SK-N-SH (cell line): ENCODE results near the gene CUX1. TPM values are rescaled to one million over a fixed set of nuclear protein-coding genes. Genes with fewer than 3 reads are reported as not detected.

Experiments used
- CTCF ChIA-PET: fragments of 300-600, 350-600 bp; formaldehyde crosslinking; extraction: SDS; loops from one replicate; lab custom pipeline; 2021; lab: Yijun Ruan, JAX
- POLR2A ChIA-PET: fragments of 350-600 bp; sonication (Branson Sonifier 250); formaldehyde crosslinking; extraction: SDS; loops from one replicate; lab custom pipeline; 2020; ENCODE audit warnings: antibody characterized with exemption, inconsistent platforms; lab: Yijun Ruan, JAX
- DNase-seq: peaks from one replicate; pipeline ENCODE4 v3.0.0; 2012
- H2AFZ ChIP-seq: fragments of 200-600 bp; sonication (generic); 2 replicates; pipeline ENCODE4 v1.8.1; 2016; ENCODE audit warnings: antibody characterized with exemption, mild to moderate bottlenecking, low read depth
- H3F3A ChIP-seq: fragments of 200-600 bp; sonication (generic); replicated peaks from 2 replicates; pipeline ENCODE3; 2016; ENCODE audit warnings: antibody characterized with exemption, mild to moderate bottlenecking; ENCODE audit not compliant: insufficient read depth
- H3K27ac ChIP-seq, 2 experiments: fragments of 200-500 bp in 1 of 2; fragments of 200-600 bp in 1 of 2; sonication (Bioruptor generic) in 1 of 2; sonication (generic), shearing (Covaris generic) in 1 of 2; 2 replicates each; pipeline versions ENCODE4 v1.5.1 to v1.6.1; 2014 to 2016; ENCODE audit warnings: low read depth in 2 of 2, inconsistent platforms in 1 of 2, low read length in 1 of 2, mild to moderate bottlenecking in 1 of 2, mixed read lengths in 1 of 2
- H3K27me3 ChIP-seq: fragments of 200-600 bp; sonication (generic), shearing (Covaris generic); 2 replicates; pipeline ENCODE4 v1.6.1; 2016; ENCODE audit warnings: mixed run types; ENCODE audit not compliant: insufficient read depth
- H3K36me3 ChIP-seq, 2 experiments: fragments of 200-500 bp in 1 of 2; fragments of 200-600 bp in 1 of 2; sonication (Bioruptor generic) in 1 of 2; sonication (generic) in 1 of 2; replicated peaks in 1 of 2; 2 replicates each; pipeline versions ENCODE3 to v1.5.1; 2014 to 2016; ENCODE audit warnings: low read length in 1 of 2, mild to moderate bottlenecking in 1 of 2; ENCODE audit not compliant: insufficient read depth in 2 of 2, control insufficient read depth in 1 of 2
- H3K4me1 ChIP-seq, 2 experiments: fragments of 200-500 bp in 1 of 2; fragments of 200-600 bp in 1 of 2; sonication (Bioruptor generic) in 1 of 2; sonication (generic), shearing (Covaris generic) in 1 of 2; 2 replicates each; pipeline versions ENCODE4 v1.5.1 to v1.6.1; 2014 to 2016; ENCODE audit warnings: low read depth in 1 of 2, low read length in 1 of 2, mixed run types in 1 of 2; ENCODE audit not compliant: insufficient read depth in 2 of 2, control insufficient read depth in 1 of 2
- H3K4me2 ChIP-seq: fragments of 200-600 bp; sonication (generic), shearing (Covaris generic); 2 replicates; pipeline ENCODE4 v1.6.1; 2017; ENCODE audit warnings: mixed run types
- H3K4me3 ChIP-seq, 2 experiments: fragments of 200-500 bp in 1 of 2; fragments of 200-600 bp in 1 of 2; sonication (Bioruptor generic) in 1 of 2; sonication (generic), shearing (Covaris generic) in 1 of 2; 2 replicates each; pipeline versions ENCODE4 v1.5.1 to v1.8.1; 2014 to 2016; ENCODE audit warnings: low read depth in 2 of 2, inconsistent platforms in 1 of 2, low read length in 1 of 2, mild to moderate bottlenecking in 1 of 2, mixed read lengths in 1 of 2, moderate library complexity in 1 of 2
- H3K79me2 ChIP-seq: fragments of 200-600 bp; sonication (generic); 2 replicates; pipeline ENCODE4 v1.8.1; 2017; ENCODE audit warnings: mild to moderate bottlenecking; ENCODE audit not compliant: insufficient read depth
- H3K9ac ChIP-seq: fragments of 200-600 bp; sonication (generic); 2 replicates; pipeline ENCODE4 v1.6.1; 2017; ENCODE audit warnings: mixed run types
- H3K9me2 ChIP-seq: fragments of 200-600 bp; sonication (generic); 2 replicates; pipeline ENCODE4 v1.6.1; 2017; ENCODE audit warnings: mixed run types
- H3K9me3 ChIP-seq: fragments of 200-600 bp; sonication (generic); 2 replicates; pipeline ENCODE4 v1.6.1; 2017; ENCODE audit warnings: mixed run types, mild to moderate bottlenecking, moderate library complexity
- H4K20me1 ChIP-seq: fragments of 200-600 bp; sonication (generic); 2 replicates; pipeline ENCODE4 v1.6.1; 2017; ENCODE audit warnings: mild to moderate bottlenecking, mixed run types; ENCODE audit not compliant: insufficient read depth
- CHD2 ChIP-seq: fragments of 150-350 bp; IDR thresholded peaks from 2 replicates; pipeline ENCODE4 v1.6.1; 2018; ENCODE audit warnings: low read length; ENCODE audit not compliant: partially characterized antibody
- ELF1 ChIP-seq: IDR thresholded peaks from 2 replicates; pipeline ENCODE4 v1.4.0; 2012
- EP300 ChIP-seq, 2 experiments: IDR thresholded peaks; 2 replicates each; pipeline versions ENCODE4 v1.4.0 to v1.6.1; 2012; ENCODE audit warnings: borderline replicate concordance in 1 of 2, low read depth in 1 of 2, low read length in 1 of 2
- FOXJ3 ChIP-seq: sonication (generic); formaldehyde crosslinking; IDR thresholded peaks from 2 replicates; pipeline ENCODE4 v1.5.1; 2020; ENCODE audit warnings: mild to moderate bottlenecking, missing genetic modification reagents
- FOXM1 ChIP-seq: IDR thresholded peaks from 2 replicates; pipeline ENCODE4 v1.4.0; 2012; ENCODE audit warnings: low read depth, mild to moderate bottlenecking
- MEF2A ChIP-seq: IDR thresholded peaks from 2 replicates; pipeline ENCODE4 v1.4.0; 2012; ENCODE audit warnings: low read depth, borderline replicate concordance
- MXI1 ChIP-seq: IDR thresholded peaks from 2 replicates; pipeline ENCODE4 v1.6.1; 2012; ENCODE audit warnings: mild to moderate bottlenecking, low read depth, low read length, improper control_type of control experiment
- PBX3 ChIP-seq: IDR thresholded peaks from 2 replicates; pipeline ENCODE4; 2012
- RAD21 ChIP-seq: IDR thresholded peaks from 2 replicates; pipeline ENCODE4 v1.6.1; 2012; ENCODE audit warnings: mild to moderate bottlenecking, low read length
- RCOR1 ChIP-seq: fragments of 150-350 bp; IDR thresholded peaks from 2 replicates; pipeline ENCODE4 v1.6.1; 2017; ENCODE audit warnings: antibody characterized with exemption, low read length
- RFX5 ChIP-seq: IDR thresholded peaks from 2 replicates; pipeline ENCODE4 v1.6.1; 2012; ENCODE audit warnings: mild to moderate bottlenecking, improper control_type of control experiment, low read length
- RXRA ChIP-seq: IDR thresholded peaks from 2 replicates; pipeline ENCODE4 v1.4.0; 2012; ENCODE audit warnings: low read depth, mild to moderate bottlenecking, borderline replicate concordance
- SMC3 ChIP-seq: IDR thresholded peaks from 2 replicates; pipeline ENCODE4 v1.6.1; 2012; ENCODE audit warnings: low read depth, low read length, improper control_type of control experiment
- TAF1 ChIP-seq: IDR thresholded peaks from 2 replicates; pipeline ENCODE4 v1.6.1; 2012; ENCODE audit warnings: low read depth, mild to moderate bottlenecking, low read length, moderate library complexity, borderline replicate concordance
- TCF12 ChIP-seq: IDR thresholded peaks from 2 replicates; pipeline ENCODE4 v1.4.0; 2012
- TEAD4 ChIP-seq: IDR thresholded peaks from 2 replicates; pipeline ENCODE4 v1.4.0; 2012; ENCODE audit warnings: mild to moderate bottlenecking, borderline replicate concordance; ENCODE audit not compliant: insufficient read depth
- USF2 ChIP-seq: fragments of 150-350 bp; IDR thresholded peaks from 2 replicates; pipeline ENCODE4 v1.6.1; 2017; ENCODE audit warnings: antibody characterized with exemption, low read length, low read depth, borderline replicate concordance
- YY1 ChIP-seq: IDR thresholded peaks from 2 replicates; pipeline ENCODE4 v1.4.0; 2012; ENCODE audit warnings: low read depth, mild to moderate bottlenecking
- WGBS: methylation state at CpG from one replicate; pipeline ENCODE4 v1.1.6; 2017; ENCODE audit warnings: low lambda C conversion rate; 5-methylcytosine and 5-hydroxymethylcytosine counted together
- polyA plus RNA-seq, 3 experiments: library from polyadenylated mRNA; depleted of rRNA; stranded (reverse); fragments of >200 nt; gene quantifications; 2 replicates each; pipeline ENCODE4 v1.2.3, GENCODE V29; 2012
- TF ChIP-seq, protein P1 (sequence below): IDR thresholded peaks from 2 replicates; pipeline ENCODE4 v1.4.0; 2012; ENCODE audit warnings: low read depth, borderline replicate concordance
- TF ChIP-seq, protein P2 (sequence below): fragments of 200-600 bp; sonication (generic); IDR thresholded peaks from 2 replicates; pipeline ENCODE4 v1.6.1; 2017; ENCODE audit warnings: antibody characterized with exemption, mild to moderate bottlenecking, moderate library complexity

CUX1 gene
- polyA plus RNA-seq, 1 of the 3 experiments (the other 2 are of a cell fraction): 68.6 TPM

- no peak overlapping the region for H2AFZ ChIP-seq
- ChIA-PET POLR2A (no interaction called here), CTCF (interaction anchor here (1.0 to 3.8 kb wide), 4 partner anchors 12 to 129 kb away, joined by 3 to 22 read pairs (median 7); no protein-coding TSS in a partner anchor)
- no peak overlapping the region for H3K4me3 ChIP-seq
- peaks cover 19% of the 10 kb centered on the region for H3F3A ChIP-seq
- peaks cover 98% of the 10 kb centered on the region for H3K79me2 ChIP-seq
- no peak overlapping the region for H3K9ac ChIP-seq
- H3K27ac ChIP-seq: no peak overlapping the region
- H3K36me3 ChIP-seq: no peaks in the 10 kb centered on the region
- H3K9me2 ChIP-seq: no peaks in the 10 kb centered on the region
- H3K9me3 ChIP-seq: no peaks in the 10 kb centered on the region
- TF ChIP-seq SMC3 (no peak), TAF1 (no peak), PBX3 (no peak), CHD2 (no peak), FOXM1 (no peak), TEAD4 (no peak), RAD21 (no peak), RXRA (no peak), RFX5 (no peak), FOXJ3 (CRISPR knock-in tag) (no peak), RCOR1 (no peak), ELF1 (no peak), MEF2A (no peak), TCF12 (no peak), USF2 (no peak), YY1 (no peak), MXI1 (no peak), EP300 (IDR thresholded peaks at IDR 0.05; ENCODE audit: borderline replicate concordance in 1 of 2, low read depth in 1 of 2, low read length in 1 of 2) (no peak)
- TF ChIP-seq, protein P1, sequence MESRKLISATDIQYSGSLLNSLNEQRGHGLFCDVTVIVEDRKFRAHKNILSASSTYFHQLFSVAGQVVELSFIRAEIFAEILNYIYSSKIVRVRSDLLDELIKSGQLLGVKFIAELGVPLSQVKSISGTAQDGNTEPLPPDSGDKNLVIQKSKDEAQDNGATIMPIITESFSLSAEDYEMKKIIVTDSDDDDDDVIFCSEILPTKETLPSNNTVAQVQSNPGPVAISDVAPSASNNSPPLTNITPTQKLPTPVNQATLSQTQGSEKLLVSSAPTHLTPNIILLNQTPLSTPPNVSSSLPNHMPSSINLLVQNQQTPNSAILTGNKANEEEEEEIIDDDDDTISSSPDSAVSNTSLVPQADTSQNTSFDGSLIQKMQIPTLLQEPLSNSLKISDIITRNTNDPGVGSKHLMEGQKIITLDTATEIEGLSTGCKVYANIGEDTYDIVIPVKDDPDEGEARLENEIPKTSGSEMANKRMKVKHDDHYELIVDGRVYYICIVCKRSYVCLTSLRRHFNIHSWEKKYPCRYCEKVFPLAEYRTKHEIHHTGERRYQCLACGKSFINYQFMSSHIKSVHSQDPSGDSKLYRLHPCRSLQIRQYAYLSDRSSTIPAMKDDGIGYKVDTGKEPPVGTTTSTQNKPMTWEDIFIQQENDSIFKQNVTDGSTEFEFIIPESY: no peak
- TF ChIP-seq, protein P2, sequence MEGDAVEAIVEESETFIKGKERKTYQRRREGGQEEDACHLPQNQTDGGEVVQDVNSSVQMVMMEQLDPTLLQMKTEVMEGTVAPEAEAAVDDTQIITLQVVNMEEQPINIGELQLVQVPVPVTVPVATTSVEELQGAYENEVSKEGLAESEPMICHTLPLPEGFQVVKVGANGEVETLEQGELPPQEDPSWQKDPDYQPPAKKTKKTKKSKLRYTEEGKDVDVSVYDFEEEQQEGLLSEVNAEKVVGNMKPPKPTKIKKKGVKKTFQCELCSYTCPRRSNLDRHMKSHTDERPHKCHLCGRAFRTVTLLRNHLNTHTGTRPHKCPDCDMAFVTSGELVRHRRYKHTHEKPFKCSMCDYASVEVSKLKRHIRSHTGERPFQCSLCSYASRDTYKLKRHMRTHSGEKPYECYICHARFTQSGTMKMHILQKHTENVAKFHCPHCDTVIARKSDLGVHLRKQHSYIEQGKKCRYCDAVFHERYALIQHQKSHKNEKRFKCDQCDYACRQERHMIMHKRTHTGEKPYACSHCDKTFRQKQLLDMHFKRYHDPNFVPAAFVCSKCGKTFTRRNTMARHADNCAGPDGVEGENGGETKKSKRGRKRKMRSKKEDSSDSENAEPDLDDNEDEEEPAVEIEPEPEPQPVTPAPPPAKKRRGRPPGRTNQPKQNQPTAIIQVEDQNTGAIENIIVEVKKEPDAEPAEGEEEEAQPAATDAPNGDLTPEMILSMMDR: no peak
- H3K4me2 ChIP-seq: no peak overlapping the region
- H4K20me1 ChIP-seq: peaks cover 58% of the 10 kb centered on the region
- peaks cover 13 to 15% of the 10 kb centered on the region in 2 experiments; a peak in 3 of 4 replicates for H3K4me1 ChIP-seq
- whole genome bisulfite sequencing: 93% methylated on average over 38 of the region's 38 CpGs
- DNase-seq: no peak
- no peaks in the 10 kb centered on the region for H3K27me3 ChIP-seq
Measured at GRCh38 chr7:101869026-101869900, 51.8 kb downstream of the CUX1 start.
